ENCODE data around the gene CD300C. TPM values are rescaled to one million over a fixed set of nuclear protein-coding genes. Genes with fewer than 3 reads are reported as not detected.

The CD300C gene
- total RNA-seq, 1 donor from 2014 or later = not detected

GRCh38 chr17:74515941-74516340 is 30.0 kb downstream of the CD300C start:
- Mint-ChIP-seq H3K9me3 (ENCODE audit: unreplicated experiment) (peaks cover 18% of the 10 kb centered on the region), H3K27me3 (ENCODE audit: unreplicated experiment) (peaks cover 12% of the 10 kb centered on the region), H3K4me1 (ENCODE audit: low read depth, unreplicated experiment) (peaks cover 8% of the 10 kb centered on the region), H3K36me3 (ENCODE audit: unreplicated experiment) (peaks cover 25% of the 10 kb centered on the region), H3K4me3 (ENCODE audit: unreplicated experiment) (no peak overlapping the region), H3K27ac (ENCODE audit: unreplicated experiment) (no peak overlapping the region)
- DNase-seq = no peak
- TF ChIP-seq CTCF (IDR thresholded peaks at IDR 0.05; ENCODE audit: partially characterized antibody, unreplicated experiment) = no peak

GRCh38 chr17:74514632-74515334 is 31.1 kb downstream of the CD300C start:
- Mint-ChIP-seq H3K4me3 (ENCODE audit: unreplicated experiment) (no peak overlapping the region), H3K4me1 (ENCODE audit: low read depth, unreplicated experiment) (peaks cover 8% of the 10 kb centered on the region), H3K27ac (ENCODE audit: unreplicated experiment) (peak overlapping the region; percentile 94), H3K36me3 (ENCODE audit: unreplicated experiment) (peaks cover 17% of the 10 kb centered on the region), H3K9me3 (ENCODE audit: unreplicated experiment) (peaks cover 16% of the 10 kb centered on the region), H3K27me3 (ENCODE audit: unreplicated experiment) (peaks cover 12% of the 10 kb centered on the region)
- no peak for DNase-seq
- TF ChIP-seq CTCF (IDR thresholded peaks at IDR 0.05; ENCODE audit: partially characterized antibody, unreplicated experiment) = no peak

- H3K36me3 Mint-ChIP-seq (ENCODE audit: unreplicated experiment) = peaks cover 16% of the 10 kb centered on the region
- H3K27me3 Mint-ChIP-seq (ENCODE audit: unreplicated experiment) = peaks cover 12% of the 10 kb centered on the region
- H3K4me3 Mint-ChIP-seq (ENCODE audit: unreplicated experiment) = peak overlapping the region; percentile 53
- peak; percentile 54 for DNase-seq
- H3K9me3 Mint-ChIP-seq (ENCODE audit: unreplicated experiment) = peaks cover 13% of the 10 kb centered on the region
- peaks cover 8% of the 10 kb centered on the region for H3K4me1 Mint-ChIP-seq (ENCODE audit: low read depth, unreplicated experiment)
- peak overlapping the region; percentile 94 for H3K27ac Mint-ChIP-seq (ENCODE audit: unreplicated experiment)
- no peak for TF ChIP-seq CTCF (IDR thresholded peaks at IDR 0.05; ENCODE audit: partially characterized antibody, unreplicated experiment)
Observed at GRCh38 chr17:74513987-74514631, 31.8 kb downstream of the CD300C start.

GRCh38 chr17:74512624-74513091 is 33.3 kb downstream of the CD300C start:
- peaks cover 12% of the 10 kb centered on the region for H3K36me3 Mint-ChIP-seq (ENCODE audit: unreplicated experiment)
- H3K27ac Mint-ChIP-seq (ENCODE audit: unreplicated experiment) = no peak overlapping the region
- peaks cover 12% of the 10 kb centered on the region for H3K27me3 Mint-ChIP-seq (ENCODE audit: unreplicated experiment)
- DNase-seq = no peak
- H3K4me3 Mint-ChIP-seq (ENCODE audit: unreplicated experiment) = no peak overlapping the region
- peaks cover 8% of the 10 kb centered on the region for H3K4me1 Mint-ChIP-seq (ENCODE audit: low read depth, unreplicated experiment)
- H3K9me3 Mint-ChIP-seq (ENCODE audit: unreplicated experiment) = peaks cover 13% of the 10 kb centered on the region
- no peak for TF ChIP-seq CTCF (IDR thresholded peaks at IDR 0.05; ENCODE audit: partially characterized antibody, unreplicated experiment)

GRCh38 chr17:74512036-74512435 is 33.9 kb downstream of the CD300C start:
- Mint-ChIP-seq H3K36me3 (ENCODE audit: unreplicated experiment) (peaks cover 12% of the 10 kb centered on the region), H3K4me3 (ENCODE audit: unreplicated experiment) (no peak overlapping the region), H3K4me1 (ENCODE audit: low read depth, unreplicated experiment) (peaks cover 8% of the 10 kb centered on the region), H3K27ac (ENCODE audit: unreplicated experiment) (no peak overlapping the region), H3K9me3 (ENCODE audit: unreplicated experiment) (peaks cover 13% of the 10 kb centered on the region), H3K27me3 (ENCODE audit: unreplicated experiment) (peaks cover 12% of the 10 kb centered on the region)
- no peak for DNase-seq
- no peak for TF ChIP-seq CTCF (IDR thresholded peaks at IDR 0.05; ENCODE audit: partially characterized antibody, unreplicated experiment)

Data from glutamatergic neuron (in vitro differentiated cells).